Cardiac muscle cell (in vitro differentiated cells and primary cell): ENCODE measurements around the gene PDGFB. TPM values are rescaled to one million over a fixed set of nuclear protein-coding genes. Genes with fewer than 3 reads are reported as not detected.

ENCODE experiments used
- DNase-seq, 2 donors: peaks; one replicate each; pipeline versions ENCODE4 v3.0.0 to v3.0.0-alpha.2; 2010 to 2017; ENCODE audit warnings: low read depth in 1 of 2, low spot score in 1 of 2
- H3K27ac ChIP-seq: fragments of 200-600 bp; sonication (generic); 2 replicates; pipeline ENCODE4 v1.5.1; 2016
- H3K27me3 ChIP-seq: fragments of 200-600 bp; sonication (generic); 2 replicates; pipeline ENCODE4 v1.6.0; 2016; ENCODE audit warnings: control low read depth
- H3K36me3 ChIP-seq: fragments of 200-600 bp; sonication (generic); 2 replicates; pipeline ENCODE4 v1.5.1; 2016; ENCODE audit warnings: control low read depth
- H3K4me1 ChIP-seq: fragments of 200-600 bp; sonication (generic); 2 replicates; pipeline ENCODE4 v1.8.1; 2017; ENCODE audit warnings: low read depth, mild to moderate bottlenecking, mixed run types
- H3K4me3 ChIP-seq: fragments of 200-600 bp; sonication (generic); 2 replicates; pipeline ENCODE4 v1.5.1; 2016; ENCODE audit warnings: mild to moderate bottlenecking
- H3K9me3 ChIP-seq: fragments of 200-600 bp; sonication (generic); 2 replicates; pipeline ENCODE4 v1.5.1; 2017; ENCODE audit warnings: low read depth, mild to moderate bottlenecking, control low read depth
- polyA plus RNA-seq: library from polyadenylated mRNA; unstranded; fragments of >200 nt; fragmentation: Nextera tagmentation; extraction: Ambion mirVana; gene quantifications from 2 replicates; pipeline ENCODE4 v1.2.1, GENCODE V29; 2016
- total RNA-seq: library from RNA; depleted of rRNA; stranded (reverse); fragments of >200 nt; gene quantifications from 2 replicates; pipeline ENCODE4 v1.2.3, GENCODE V29; 2016
- TF ChIP-seq, protein P1 (sequence below): IDR thresholded peaks from 2 replicates; pipeline ENCODE4 v1.5.1; 2012; ENCODE audit warnings: low read depth, mild to moderate bottlenecking, low read length

The PDGFB gene
- total and polyA plus RNA-seq, 2 experiments from 2014 or later, result 9.8 to 15.3 TPM

DNA sequence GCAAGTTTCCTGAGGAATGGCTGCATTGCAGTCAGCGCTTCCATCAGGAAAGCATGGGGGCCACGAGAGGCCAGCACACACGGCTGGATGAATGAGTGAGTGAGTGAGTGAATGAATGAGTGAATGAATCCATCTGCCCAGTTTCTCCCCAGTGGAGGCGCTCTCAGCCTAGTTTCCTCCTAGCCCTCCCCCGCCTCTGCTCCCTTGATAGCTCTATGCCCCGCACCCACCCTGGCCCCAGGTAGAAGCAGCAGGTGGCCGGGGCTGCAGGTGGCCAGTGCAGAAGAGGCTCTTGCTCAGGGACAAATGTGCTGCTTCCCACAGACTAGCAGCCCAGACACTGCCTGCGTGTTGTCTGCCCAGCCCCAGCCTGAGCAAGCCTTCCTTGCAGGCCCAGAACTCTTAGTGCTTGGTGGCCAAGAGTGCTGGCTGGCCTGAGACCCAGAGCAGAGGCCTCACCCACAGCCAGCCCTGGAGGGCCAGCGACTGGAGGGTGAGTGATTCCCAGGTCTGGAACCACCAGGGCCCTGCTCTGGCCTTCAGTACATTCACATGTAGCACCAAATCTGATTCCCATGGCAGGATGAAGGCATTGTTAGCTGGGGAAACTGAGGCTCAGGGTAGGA lies 31.1 kb upstream of the PDGFB start:
- no peak for DNase-seq
- TF ChIP-seq, protein P1, sequence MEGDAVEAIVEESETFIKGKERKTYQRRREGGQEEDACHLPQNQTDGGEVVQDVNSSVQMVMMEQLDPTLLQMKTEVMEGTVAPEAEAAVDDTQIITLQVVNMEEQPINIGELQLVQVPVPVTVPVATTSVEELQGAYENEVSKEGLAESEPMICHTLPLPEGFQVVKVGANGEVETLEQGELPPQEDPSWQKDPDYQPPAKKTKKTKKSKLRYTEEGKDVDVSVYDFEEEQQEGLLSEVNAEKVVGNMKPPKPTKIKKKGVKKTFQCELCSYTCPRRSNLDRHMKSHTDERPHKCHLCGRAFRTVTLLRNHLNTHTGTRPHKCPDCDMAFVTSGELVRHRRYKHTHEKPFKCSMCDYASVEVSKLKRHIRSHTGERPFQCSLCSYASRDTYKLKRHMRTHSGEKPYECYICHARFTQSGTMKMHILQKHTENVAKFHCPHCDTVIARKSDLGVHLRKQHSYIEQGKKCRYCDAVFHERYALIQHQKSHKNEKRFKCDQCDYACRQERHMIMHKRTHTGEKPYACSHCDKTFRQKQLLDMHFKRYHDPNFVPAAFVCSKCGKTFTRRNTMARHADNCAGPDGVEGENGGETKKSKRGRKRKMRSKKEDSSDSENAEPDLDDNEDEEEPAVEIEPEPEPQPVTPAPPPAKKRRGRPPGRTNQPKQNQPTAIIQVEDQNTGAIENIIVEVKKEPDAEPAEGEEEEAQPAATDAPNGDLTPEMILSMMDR, result no peak
- H3K36me3 ChIP-seq, result no peaks in the 10 kb centered on the region

GRCh38 chr22:39273950-39274887 lies 29.4 kb upstream of the PDGFB start:
- DNase-seq, result no peak
- TF ChIP-seq, protein P1, result no peak
- Histone ChIP-seq H3K4me1 (peaks cover 5% of the 10 kb centered on the region), H3K4me3 (no peak overlapping the region), H3K9me3 (no peaks in the 10 kb centered on the region), H3K27me3 (no peaks in the 10 kb centered on the region), H3K27ac (peak overlapping the region; percentile 43), H3K36me3 (no peaks in the 10 kb centered on the region)

More for the DNA sequence above, 31.1 kb upstream of the PDGFB start:
- no peak overlapping the region for H3K4me3 ChIP-seq
- no peaks in the 10 kb centered on the region for H3K9me3 ChIP-seq
- peaks cover 5% of the 10 kb centered on the region for H3K4me1 ChIP-seq
- no peak overlapping the region for H3K27ac ChIP-seq
- no peaks in the 10 kb centered on the region for H3K27me3 ChIP-seq

- H3K4me3 ChIP-seq, result no peak overlapping the region
- H3K9me3 ChIP-seq, result no peaks in the 10 kb centered on the region
- H3K36me3 ChIP-seq, result no peaks in the 10 kb centered on the region
- peaks cover 5% of the 10 kb centered on the region for H3K4me1 ChIP-seq
- H3K27me3 ChIP-seq, result no peaks in the 10 kb centered on the region
- DNase-seq, result no peak
- TF ChIP-seq, protein P1, result no peak
- H3K27ac ChIP-seq, result no peak overlapping the region
Observed at GRCh38 chr22:39270792-39271191, 26.0 kb upstream of the PDGFB start.

DNA sequence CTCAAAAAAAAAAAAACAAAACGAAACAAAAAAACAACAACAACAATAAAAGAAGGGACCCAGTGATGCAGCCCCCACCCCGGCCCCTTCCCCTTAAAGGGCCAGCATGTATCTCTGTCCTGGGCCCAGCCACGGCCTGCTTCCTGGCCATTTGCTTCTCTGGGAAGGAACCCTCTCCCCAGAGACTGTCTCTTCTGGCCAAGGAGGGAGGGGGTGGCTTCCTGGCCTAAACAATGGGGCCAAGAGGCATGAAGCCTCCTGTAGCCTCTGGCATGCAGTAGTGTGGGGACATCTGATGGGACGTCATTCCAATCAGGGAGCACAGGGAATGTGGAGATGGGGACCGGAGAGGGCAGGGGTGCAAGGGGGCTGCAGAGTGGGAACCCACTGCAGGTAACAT lies 25.5 kb upstream of the PDGFB start:
- Histone ChIP-seq H3K4me3 (no peak overlapping the region), H3K27ac (no peak overlapping the region), H3K27me3 (no peaks in the 10 kb centered on the region), H3K9me3 (no peaks in the 10 kb centered on the region), H3K4me1 (peaks cover 5% of the 10 kb centered on the region), H3K36me3 (no peaks in the 10 kb centered on the region)
- TF ChIP-seq, protein P1, result no peak
- no peak for DNase-seq

DNA sequence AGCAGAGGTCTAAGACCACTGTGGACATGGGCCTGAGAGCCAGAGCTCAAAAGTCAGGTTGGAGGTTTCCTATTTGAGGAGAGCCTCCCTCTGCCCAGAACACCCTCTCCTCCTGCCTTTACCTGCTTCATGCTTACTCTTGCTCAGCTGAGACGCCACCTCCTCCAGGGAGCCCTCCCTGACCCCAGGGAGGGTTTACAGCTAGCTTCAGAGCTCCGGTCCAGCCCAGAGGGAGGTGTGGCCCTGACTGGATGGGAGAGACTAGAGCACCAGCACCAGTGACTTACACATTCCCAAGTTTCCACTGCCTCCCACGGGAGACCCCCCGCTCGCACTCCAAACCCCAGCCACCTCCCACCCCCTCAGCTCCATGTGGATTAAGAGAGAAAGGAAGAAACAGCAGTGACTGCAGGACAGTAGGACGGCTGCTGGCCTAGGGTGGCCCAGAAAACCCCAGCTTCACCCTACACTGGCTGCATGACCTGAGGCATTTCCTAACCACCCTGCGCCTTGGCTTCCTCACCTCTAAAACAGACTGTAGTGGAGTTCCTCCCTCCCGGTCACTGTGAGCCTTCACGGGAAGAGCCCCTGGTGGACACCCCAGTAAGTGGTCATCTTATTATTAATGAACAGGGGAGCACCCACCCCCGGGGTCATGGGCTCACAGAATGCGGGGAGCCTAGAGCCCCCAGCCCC lies 24.5 kb upstream of the PDGFB start:
- Histone ChIP-seq H3K36me3 (no peaks in the 10 kb centered on the region), H3K4me3 (no peak overlapping the region), H3K4me1 (peaks cover 4% of the 10 kb centered on the region), H3K27me3 (no peaks in the 10 kb centered on the region), H3K27ac (no peak overlapping the region), H3K9me3 (no peaks in the 10 kb centered on the region)
- DNase-seq, result no peak
- TF ChIP-seq, protein P1, result no peak
